ENCODE data around the gene TDRD15. TPM values are rescaled to one million over a fixed set of nuclear protein-coding genes. Genes with fewer than 3 reads are reported as not detected.

TDRD15 gene
- total and polyA plus RNA-seq, 2 experiments from 2014 or later: 0.07 TPM; not detected in 1

- no peak for TF ChIP-seq ZNF462 (CRISPR knock-in tag; IDR thresholded peaks at IDR 0.05)
- TF ChIP-seq EZH2phosphoT487 (IDR thresholded peaks at IDR 0.05; ENCODE audit: unreplicated experiment): no peak
These were observed 11.8 kb downstream of the TDRD15 start (continued) for GRCh38 chr2:21135585-21135984.

DNA sequence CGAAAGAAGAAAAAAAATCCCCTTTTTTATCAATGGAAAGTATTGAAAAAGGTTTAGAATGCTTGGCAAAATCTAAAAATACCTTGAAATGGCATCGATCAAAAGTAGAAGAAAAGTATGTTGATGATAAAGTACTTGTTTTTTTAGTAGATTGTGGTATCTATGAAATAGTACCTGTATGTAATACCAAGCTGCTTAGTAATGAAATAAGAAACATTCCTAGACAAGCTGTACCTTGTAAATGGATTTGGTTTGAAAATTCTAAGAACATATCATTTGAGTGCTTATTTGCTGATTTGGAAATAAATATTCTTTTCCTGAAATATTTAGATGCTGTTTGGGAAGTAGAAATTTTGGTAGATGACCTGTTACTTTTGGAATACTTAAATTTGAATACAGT lies 18.4 kb downstream of the TDRD15 start:
- no peaks in the 10 kb centered on the region for H3K27me3 Mint-ChIP-seq (ENCODE audit: insufficient read depth, low read depth, poor library complexity)
- no peaks in the 10 kb centered on the region for H3K4me1 ChIP-seq (ENCODE audit: insufficient read depth)
- H2AFZ ChIP-seq: no peak overlapping the region
- H3K79me2 ChIP-seq (replicated peaks; ENCODE audit: insufficient read depth): no peaks in the 10 kb centered on the region
- no peak overlapping the region for H3K27ac ChIP-seq (ENCODE audit: low read depth)
- no peaks in the 10 kb centered on the region for H4K20me1 ChIP-seq (replicated peaks; ENCODE audit: insufficient read depth)
- H3K9me3 Mint-ChIP-seq: no peaks in the 10 kb centered on the region
- H3K4me3 Mint-ChIP-seq: no peak overlapping the region
- no peaks in the 10 kb centered on the region for H3F3A ChIP-seq (replicated peaks; ENCODE audit: low read depth)
- H3K4me3 ChIP-seq: no peak overlapping the region
- no peaks in the 10 kb centered on the region for H3K27me3 ChIP-seq (ENCODE audit: insufficient read depth)
- ATAC-seq (no peak), DNase-seq (ENCODE audit: low spot score) (no peak)
- no peak overlapping the region for H3K27ac Mint-ChIP-seq
- H3K4me1 Mint-ChIP-seq: no peaks in the 10 kb centered on the region
- H3K4me2 ChIP-seq: no peak overlapping the region
- no peaks in the 10 kb centered on the region for H3K9me2 ChIP-seq (ENCODE audit: insufficient read depth)
- H3K36me3 Mint-ChIP-seq (ENCODE audit: low read depth): no peaks in the 10 kb centered on the region
- H3K36me3 ChIP-seq (ENCODE audit: insufficient read depth): no peaks in the 10 kb centered on the region
- no peak for TF ChIP-seq NANOG (IDR thresholded peaks at IDR 0.05; ENCODE audit: borderline replicate concordance)
- TF ChIP-seq EZH2phosphoT487 (IDR thresholded peaks at IDR 0.05; ENCODE audit: unreplicated experiment): no peak
- TF ChIP-seq POLR2AphosphoS5 (IDR thresholded peaks at IDR 0.05; ENCODE audit: low read depth): no peak
- no peak for TF ChIP-seq ZNF462 (CRISPR knock-in tag; IDR thresholded peaks at IDR 0.05)
- TF ChIP-seq CREB1 (CRISPR knock-in tag; IDR thresholded peaks at IDR 0.05; ENCODE audit: low read depth): no peak
- TF ChIP-seq EZH2 (IDR thresholded peaks at IDR 0.05; ENCODE audit: low read depth, unreplicated experiment): no peak
- TF ChIP-seq STAT1 (IDR thresholded peaks at IDR 0.05; ENCODE audit: unreplicated experiment): no peak
- TF ChIP-seq, protein P1, sequence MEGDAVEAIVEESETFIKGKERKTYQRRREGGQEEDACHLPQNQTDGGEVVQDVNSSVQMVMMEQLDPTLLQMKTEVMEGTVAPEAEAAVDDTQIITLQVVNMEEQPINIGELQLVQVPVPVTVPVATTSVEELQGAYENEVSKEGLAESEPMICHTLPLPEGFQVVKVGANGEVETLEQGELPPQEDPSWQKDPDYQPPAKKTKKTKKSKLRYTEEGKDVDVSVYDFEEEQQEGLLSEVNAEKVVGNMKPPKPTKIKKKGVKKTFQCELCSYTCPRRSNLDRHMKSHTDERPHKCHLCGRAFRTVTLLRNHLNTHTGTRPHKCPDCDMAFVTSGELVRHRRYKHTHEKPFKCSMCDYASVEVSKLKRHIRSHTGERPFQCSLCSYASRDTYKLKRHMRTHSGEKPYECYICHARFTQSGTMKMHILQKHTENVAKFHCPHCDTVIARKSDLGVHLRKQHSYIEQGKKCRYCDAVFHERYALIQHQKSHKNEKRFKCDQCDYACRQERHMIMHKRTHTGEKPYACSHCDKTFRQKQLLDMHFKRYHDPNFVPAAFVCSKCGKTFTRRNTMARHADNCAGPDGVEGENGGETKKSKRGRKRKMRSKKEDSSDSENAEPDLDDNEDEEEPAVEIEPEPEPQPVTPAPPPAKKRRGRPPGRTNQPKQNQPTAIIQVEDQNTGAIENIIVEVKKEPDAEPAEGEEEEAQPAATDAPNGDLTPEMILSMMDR (conservative IDR thresholded peaks at IDR 0.05; ENCODE audit: low read depth in 2 of 2): no peak
